GM18508 (cell line): ENCODE measurements around the gene DAG1.

Experiments used
- ATAC-seq: cut with Tn5 transposase; IDR thresholded peaks from one replicate; pipeline ENCODE4 v1.9.1; 2021; ENCODE audit warnings: moderate number of reproducible peaks; ENCODE audit not compliant: insufficient read depth, unreplicated experiment

The DAG1 gene

GRCh38 chr3:49512781-49513355 lies 42.8 kb downstream of the DAG1 start:
- ATAC-seq = no peak

- ATAC-seq = no peak
Observed at GRCh38 chr3:49513494-49514124, 43.5 kb downstream of the DAG1 start.

- no peak for ATAC-seq
Observed at GRCh38 chr3:49518016-49518415, 47.9 kb downstream of the DAG1 start.

- no peak for ATAC-seq
Observed at GRCh38 chr3:49518441-49518840, 48.4 kb downstream of the DAG1 start.

- ATAC-seq = no peak
Observed at GRCh38 chr3:49519296-49519695, 49.2 kb downstream of the DAG1 start.

- no peak for ATAC-seq
Observed at GRCh38 chr3:49519916-49520385, 49.9 kb downstream of the DAG1 start.

GRCh38 chr3:49523756-49524747 lies 54.0 kb downstream of the DAG1 start:
- no peak for ATAC-seq

GRCh38 chr3:49529567-49529966 lies 59.5 kb downstream of the DAG1 start:
- ATAC-seq = no peak

GRCh38 chr3:49530231-49530630 lies 60.2 kb downstream of the DAG1 start:
- ATAC-seq = no peak

- ATAC-seq = no peak
Observed at GRCh38 chr3:49530701-49531100, 60.6 kb downstream of the DAG1 start.

GRCh38 chr3:49531218-49531617 lies 61.2 kb downstream of the DAG1 start:
- no peak for ATAC-seq

- no peak for ATAC-seq
Observed at GRCh38 chr3:49531715-49532114, 61.6 kb downstream of the DAG1 start.

GRCh38 chr3:49533031-49533430 lies 63.0 kb downstream of the DAG1 start:
- ATAC-seq = no peak

GRCh38 chr3:49533786-49534519 lies 63.9 kb downstream of the DAG1 start:
- ATAC-seq = no peak

- ATAC-seq = no peak
Observed at GRCh38 chr3:49534581-49535441, 64.7 kb downstream of the DAG1 start.

GRCh38 chr3:49535971-49536874 lies 66.2 kb downstream of the DAG1 start:
- ATAC-seq = no peak

GRCh38 chr3:49536875-49537533 lies 66.9 kb downstream of the DAG1 start:
- ATAC-seq = no peak
